HEK293T (cell line): ENCODE measurements around the gene MKS1.

Experiments
- CTCF ChIA-PET: fragments of 350-600 bp; formaldehyde crosslinking; extraction: SDS; loops from one replicate; lab custom pipeline; 2021; ENCODE audit warnings: antibody characterized with exemption, inconsistent platforms; lab: Yijun Ruan, JAX
- POLR2A ChIA-PET: fragments of 350-600 bp; formaldehyde crosslinking; extraction: SDS; loops from one replicate; lab custom pipeline; 2020; ENCODE audit warnings: antibody characterized with exemption, inconsistent platforms; lab: Yijun Ruan, JAX
- DNase-seq: peaks from one replicate; pipeline ENCODE4 v3.0.0; 2012; ENCODE audit warnings: mixed read lengths; ENCODE audit errors: extremely low spot score
- ARNT ChIP-seq: fragments of 450-650 bp; IDR thresholded peaks from 2 replicates; pipeline ENCODE4 v1.6.1; 2017; ENCODE audit warnings: mild to moderate bottlenecking
- BHLHE40 ChIP-seq: fragments of 450-650 bp; IDR thresholded peaks from 2 replicates; pipeline ENCODE4 v1.6.1; 2016; ENCODE audit warnings: mild to moderate bottlenecking, moderate library complexity, borderline replicate concordance
- CTBP1 ChIP-seq: fragments of 450-650 bp; IDR thresholded peaks from 2 replicates; pipeline ENCODE4 v1.6.1; 2016; ENCODE audit warnings: borderline replicate concordance
- ELF4 ChIP-seq: fragments of 450-650 bp; IDR thresholded peaks from 2 replicates; pipeline ENCODE4 v1.6.1; 2017; ENCODE audit warnings: antibody characterized with exemption
- FOXA1 ChIP-seq: fragments of 450-650 bp; IDR thresholded peaks from 2 replicates; pipeline ENCODE4 v1.6.1; 2016; ENCODE audit warnings: mild to moderate bottlenecking
- FOXK2 ChIP-seq: fragments of 450-650 bp; IDR thresholded peaks from 2 replicates; pipeline ENCODE4 v1.6.1; 2016; ENCODE audit warnings: mild to moderate bottlenecking
- FOXM1 ChIP-seq: fragments of 450-650 bp; IDR thresholded peaks from 2 replicates; pipeline ENCODE4 v1.6.1; 2017; ENCODE audit warnings: mild to moderate bottlenecking, borderline replicate concordance
- HDGF ChIP-seq: fragments of 450-650 bp; IDR thresholded peaks from 2 replicates; pipeline ENCODE4 v1.6.1; 2017; ENCODE audit warnings: antibody characterized with exemption, borderline replicate concordance
- L3MBTL2 ChIP-seq: fragments of 450-650 bp; conservative IDR thresholded peaks from 2 replicates; pipeline ENCODE4 v1.6.1; 2016; ENCODE audit warnings: mild to moderate bottlenecking
- LEF1 ChIP-seq: fragments of 450-650 bp; IDR thresholded peaks from 2 replicates; pipeline ENCODE4 v1.6.1; 2017; ENCODE audit warnings: mild to moderate bottlenecking, borderline replicate concordance
- NFRKB ChIP-seq: fragments of 450-650 bp; IDR thresholded peaks from 2 replicates; pipeline ENCODE4 v1.6.1; 2016; ENCODE audit warnings: mild to moderate bottlenecking, moderate library complexity
- PKNOX1 ChIP-seq: fragments of 450-650 bp; IDR thresholded peaks from 2 replicates; pipeline ENCODE4 v1.6.1; 2016
- SP1 ChIP-seq: fragments of 450-650 bp; IDR thresholded peaks from 2 replicates; pipeline ENCODE4 v1.6.1; 2017
- SUZ12 ChIP-seq: fragments of 450-650 bp; IDR thresholded peaks from 2 replicates; pipeline ENCODE4 v1.6.1; 2016; ENCODE audit warnings: mild to moderate bottlenecking
- TARDBP ChIP-seq: fragments of 450-650 bp; IDR thresholded peaks from 2 replicates; pipeline ENCODE4 v1.6.1; 2016
- ZNF384 ChIP-seq: fragments of 450-650 bp; IDR thresholded peaks from 2 replicates; pipeline ENCODE4 v1.6.1; 2016

The MKS1 gene

GRCh38 chr17:58231641-58232040 is 12.6 kb upstream of the MKS1 start:
- TF ChIP-seq CTBP1: no peak
- no peak for TF ChIP-seq FOXM1
- no peak for TF ChIP-seq FOXA1
- TF ChIP-seq TARDBP: no peak
- no peak for TF ChIP-seq ZNF384
- TF ChIP-seq ARNT: no peak
- no peak for TF ChIP-seq FOXK2
- TF ChIP-seq SP1: no peak
- TF ChIP-seq LEF1: no peak
- no peak for TF ChIP-seq PKNOX1
- no peak for TF ChIP-seq L3MBTL2
- no peak for TF ChIP-seq SUZ12
- POLR2A ChIA-PET: interaction anchor here (0.8 to 2.3 kb wide), 2 partner anchors 12 to 15 kb away, joined by 3 to 11 read pairs; partner anchors contain the start of gene MKS1
- DNase-seq: no peak
- CTCF ChIA-PET: interaction anchor here (1.7 kb wide), 1 partner anchor 19 kb away, joined by 4 read pairs; no protein-coding TSS in a partner anchor

- CTCF ChIA-PET: interaction anchor here (1.7 kb wide), 1 partner anchor 21 kb away, joined by 4 read pairs; no protein-coding TSS in a partner anchor
- no peak for DNase-seq
- POLR2A ChIA-PET: interaction anchor here (2.3 kb wide), 1 partner anchor 10 kb away, joined by 11 read pairs; the partner anchor contains the start of gene MKS1
- TF ChIP-seq L3MBTL2 (no peak), FOXM1 (no peak), ZNF384 (no peak), FOXA1 (no peak), NFRKB (no peak), LEF1 (no peak), FOXK2 (no peak), HDGF (no peak), SUZ12 (no peak), PKNOX1 (no peak), SP1 (no peak), CTBP1 (no peak), TARDBP (no peak), ELF4 (no peak), ARNT (no peak), BHLHE40 (no peak)
These were observed 10.8 kb upstream of the MKS1 start for GRCh38 chr17:58229881-58230280.

- ChIA-PET CTCF (interaction anchor here (0.6 kb wide), 1 partner anchor 9 kb away, joined by 3 read pairs; the partner anchor contains the start of gene LPO), POLR2A (interaction anchor here (2.3 kb wide), 1 partner anchor 10 kb away, joined by 11 read pairs; the partner anchor contains the start of gene MKS1)
- TF ChIP-seq TARDBP (no peak), HDGF (no peak), FOXA1 (no peak), FOXK2 (no peak), SP1 (no peak), FOXM1 (no peak), ZNF384 (no peak), NFRKB (no peak), PKNOX1 (no peak), ARNT (no peak), BHLHE40 (no peak), ELF4 (no peak), LEF1 (no peak), L3MBTL2 (no peak)
- no peak for DNase-seq
These were observed 10.3 kb upstream of the MKS1 start for GRCh38 chr17:58229384-58229783.

GRCh38 chr17:58228679-58229078 is 9.6 kb upstream of the MKS1 start:
- POLR2A ChIA-PET: no interaction called here
- TF ChIP-seq SUZ12 (no peak), LEF1 (no peak), FOXM1 (no peak), FOXK2 (no peak), HDGF (no peak), TARDBP (no peak), PKNOX1 (no peak), BHLHE40 (no peak), ELF4 (no peak), FOXA1 (no peak), ARNT (no peak), SP1 (no peak), L3MBTL2 (no peak)

GRCh38 chr17:58227733-58228132 is 8.7 kb upstream of the MKS1 start:
- TF ChIP-seq FOXK2 (no peak), ZNF384 (no peak), TARDBP (no peak)
- ChIA-PET POLR2A (interaction anchor here (2.0 kb wide), 1 partner anchor 9 kb away, joined by 10 read pairs; the partner anchor contains the start of gene MKS1), CTCF (no interaction called here)
- no peak for DNase-seq

More at GRCh38 chr17:58228679-58229078, 9.6 kb upstream of the MKS1 start:
- CTCF ChIA-PET: no interaction called here
- no peak for DNase-seq
